ENCODE results near the gene ANKRD13A.
"Not testable (repeated sequence)": the region's sequence is repeated elsewhere in the genome, so short reads cannot be mapped to it uniquely, and the experiment has no call there.

The ANKRD13A gene

GRCh38 chr12:110077800-110078199 lies 78.6 kb downstream of the ANKRD13A start:
- no peak for DNase-seq (ENCODE audit: low read depth, low spot score)

- no peak for DNase-seq (ENCODE audit: low read depth, low spot score)
Measured at GRCh38 chr12:110079477-110080400, 80.5 kb downstream of the ANKRD13A start.

- DNase-seq (ENCODE audit: low read depth, low spot score): no peak
Measured at GRCh38 chr12:110080410-110080809, 81.2 kb downstream of the ANKRD13A start.

- no peak for DNase-seq (ENCODE audit: low read depth, low spot score)
Measured at GRCh38 chr12:110084314-110085015, 85.2 kb downstream of the ANKRD13A start.

- not testable (repeated sequence) for DNase-seq (ENCODE audit: low read depth, low spot score)
Measured at GRCh38 chr12:110088216-110088615, 89.0 kb downstream of the ANKRD13A start.

- DNase-seq (ENCODE audit: low read depth, low spot score): no peak
Measured at GRCh38 chr12:110088936-110089335, 89.7 kb downstream of the ANKRD13A start.

Data from smooth muscle cell of the brain vasculature (primary cell).